Measurements from ENCODE around the gene NT5C1A. TPM values are rescaled to one million over a fixed set of nuclear protein-coding genes. Genes with fewer than 3 reads are reported as not detected.

The NT5C1A gene
- total RNA-seq, 1 donor from 2014 or later, result 1.1 TPM

DNA sequence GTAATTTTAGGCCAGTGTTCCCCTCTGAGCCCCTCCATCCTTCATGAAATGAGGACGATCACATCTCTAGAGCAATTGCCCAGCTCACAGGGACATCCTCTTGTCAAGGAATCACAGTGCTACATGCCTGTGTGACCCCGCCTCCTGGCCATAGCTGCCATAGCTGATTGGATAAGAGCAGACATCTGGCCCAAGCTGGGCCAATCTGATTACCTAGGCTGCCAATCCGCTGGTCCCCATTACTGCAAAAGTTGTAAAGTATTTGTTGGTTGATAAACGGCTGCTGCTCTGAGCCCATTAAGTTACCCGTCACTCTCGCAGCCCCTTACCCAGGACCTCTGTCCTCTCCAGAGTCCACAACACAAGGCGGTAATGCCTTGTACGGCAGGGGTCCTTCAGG lies 8.3 kb downstream of the NT5C1A start:
- intact Hi-C loops (cut with micrococcal nuclease), result no loop called here

DNA sequence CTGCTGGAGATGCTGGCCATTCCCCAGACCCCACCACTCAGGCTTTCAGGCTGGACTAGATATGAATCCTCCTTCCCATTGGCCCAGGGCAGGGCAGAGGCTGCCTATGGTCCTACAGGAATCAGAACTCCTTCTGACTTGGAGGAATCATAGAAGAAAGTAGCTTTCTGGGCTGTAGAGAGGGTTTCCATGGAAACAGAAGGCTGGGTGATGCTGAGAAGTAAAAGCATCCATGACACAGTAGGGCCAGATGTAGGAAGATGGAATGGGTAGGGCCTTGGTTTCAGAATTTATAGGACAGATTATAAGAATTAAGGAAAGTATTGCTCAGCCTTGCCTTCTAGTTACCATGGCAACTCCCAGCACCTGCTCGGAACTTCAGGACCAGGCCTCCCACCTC lies 9.0 kb downstream of the NT5C1A start:
- intact Hi-C loops (cut with micrococcal nuclease), result no loop called here

- intact Hi-C loops (cut with micrococcal nuclease), result no loop called here
These were observed 12.4 kb downstream of the NT5C1A start for GRCh38 chr1:39659538-39659937.

DNA sequence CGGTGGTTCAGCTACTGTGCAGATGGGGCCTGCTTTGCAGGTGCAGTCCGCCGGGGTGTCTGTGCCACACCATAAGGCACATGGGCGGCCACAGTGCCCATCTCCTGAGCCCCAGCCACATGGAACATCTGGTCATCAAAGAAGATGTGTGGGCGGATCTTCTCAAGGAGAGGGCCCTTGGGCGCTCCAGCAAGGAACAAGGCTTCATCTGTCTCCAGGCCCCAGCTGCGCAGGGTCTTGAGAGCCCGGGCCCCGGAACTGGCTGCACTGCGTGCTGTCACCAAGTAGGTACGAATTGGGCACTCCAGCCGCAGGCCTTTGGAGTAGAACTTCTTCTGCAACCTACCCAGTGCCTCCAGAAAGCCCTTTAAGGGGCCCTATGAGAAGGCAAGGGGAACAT lies 12.8 kb downstream of the NT5C1A start:
- intact Hi-C loops (cut with micrococcal nuclease), result no loop called here

DNA sequence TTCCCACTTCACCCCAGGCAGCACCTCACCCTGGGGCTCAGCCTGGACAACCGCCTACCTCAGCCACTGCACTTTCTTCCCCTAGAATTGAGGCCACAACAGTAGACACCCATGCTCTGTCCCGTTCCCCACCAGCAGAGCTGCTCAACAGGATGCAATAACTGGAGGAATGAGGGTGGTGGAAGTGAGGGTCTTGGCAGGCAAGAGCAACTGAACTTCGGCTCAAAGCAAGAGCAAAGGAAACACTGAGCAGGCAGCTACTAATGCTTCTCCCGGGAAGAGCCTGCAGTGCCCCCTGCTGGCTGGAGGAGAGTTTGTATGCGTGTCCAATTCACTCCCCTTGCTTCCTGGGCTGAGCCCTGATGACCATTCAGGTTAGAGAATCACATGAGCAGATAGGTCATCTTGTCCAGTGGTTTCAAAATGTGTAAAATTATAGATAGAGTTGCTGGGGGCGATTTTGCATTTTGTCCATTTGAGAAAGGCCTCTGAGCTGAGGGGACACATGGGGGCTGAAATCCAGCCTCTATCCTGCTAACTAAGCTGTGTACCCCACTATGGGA lies 13.9 kb downstream of the NT5C1A start:
- intact Hi-C loops (cut with micrococcal nuclease), result loop anchor here (1.0 kb wide), 2 partner anchors 52 to 62 kb away; no protein-coding TSS in a partner anchor

DNA sequence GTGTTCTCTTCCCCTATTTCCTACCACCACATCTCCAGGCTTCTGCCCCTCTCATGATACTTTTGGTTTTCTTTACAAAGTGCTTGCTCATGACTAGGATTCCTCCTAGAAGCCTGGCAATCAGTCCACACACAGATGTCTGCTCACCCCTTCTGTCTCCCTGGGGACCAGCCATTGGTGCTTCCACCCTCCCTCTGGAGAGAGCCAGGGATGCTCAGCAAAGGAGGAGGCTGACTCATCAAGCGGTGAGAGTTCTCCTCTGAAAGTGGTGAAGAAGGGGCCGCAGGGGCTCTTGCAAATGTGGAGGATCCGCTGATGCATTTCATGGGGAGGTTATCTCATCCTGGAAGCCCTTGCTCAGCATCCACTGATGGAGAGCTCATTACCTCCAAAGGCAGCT lies 14.5 kb downstream of the NT5C1A start:
- intact Hi-C loops (cut with micrococcal nuclease), result no loop called here

GRCh38 chr1:39656391-39656790 lies 15.5 kb downstream of the NT5C1A start:
- intact Hi-C loops (cut with micrococcal nuclease), result no loop called here

- intact Hi-C loops (cut with micrococcal nuclease), result no loop called here
These were observed 16.2 kb downstream of the NT5C1A start for GRCh38 chr1:39655578-39656268.

DNA sequence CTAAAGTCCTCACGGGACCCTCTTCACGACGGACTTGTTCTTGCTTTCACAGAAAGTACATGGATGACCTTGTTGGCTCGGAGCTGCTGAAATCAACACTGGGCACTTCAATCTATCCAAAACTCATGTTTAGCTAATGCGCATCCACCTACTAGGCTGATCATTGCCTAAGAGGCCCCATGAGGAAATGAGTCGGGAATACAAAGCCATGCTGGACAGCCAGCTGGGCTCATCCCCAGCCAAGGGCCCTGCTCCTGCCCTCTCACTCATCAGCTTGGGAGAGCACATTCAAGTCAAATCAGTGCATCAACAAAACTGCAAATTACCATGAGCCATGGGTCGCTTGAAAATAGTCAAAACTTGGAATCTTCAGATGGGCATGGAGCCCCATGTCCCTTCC lies 17.6 kb downstream of the NT5C1A start:
- intact Hi-C loops (cut with micrococcal nuclease), result no loop called here

DNA sequence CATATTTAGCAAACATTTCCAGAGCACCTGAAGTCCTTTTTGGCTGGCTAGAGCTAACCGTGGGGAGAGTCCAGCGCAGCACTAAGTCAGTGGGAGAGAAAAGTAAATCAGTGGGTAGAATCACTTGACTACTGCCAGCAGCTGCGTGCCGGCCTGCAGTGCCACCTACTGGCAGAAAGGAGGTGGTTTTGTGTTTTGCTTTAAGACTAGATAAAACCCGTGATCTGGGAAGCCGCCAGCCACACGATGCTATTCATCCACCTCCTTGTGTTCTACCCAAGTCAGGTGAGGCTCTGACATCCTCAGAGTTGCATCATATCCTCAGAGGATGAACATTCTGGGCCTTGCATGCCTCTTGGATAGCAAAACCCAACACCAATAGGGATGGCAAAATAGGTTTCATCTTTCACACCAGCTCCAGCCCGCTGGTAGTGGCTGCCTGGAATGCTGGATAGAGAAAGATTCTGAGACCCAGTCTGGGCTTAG lies 18.3 kb downstream of the NT5C1A start:
- intact Hi-C loops (cut with micrococcal nuclease), result loop anchor here (1.0 to 2.0 kb wide), 9 partner anchors 14 to 555 kb away; partner anchors contain the start of genes BMP8A, HEYL, HPCAL4 and NT5C1A

DNA sequence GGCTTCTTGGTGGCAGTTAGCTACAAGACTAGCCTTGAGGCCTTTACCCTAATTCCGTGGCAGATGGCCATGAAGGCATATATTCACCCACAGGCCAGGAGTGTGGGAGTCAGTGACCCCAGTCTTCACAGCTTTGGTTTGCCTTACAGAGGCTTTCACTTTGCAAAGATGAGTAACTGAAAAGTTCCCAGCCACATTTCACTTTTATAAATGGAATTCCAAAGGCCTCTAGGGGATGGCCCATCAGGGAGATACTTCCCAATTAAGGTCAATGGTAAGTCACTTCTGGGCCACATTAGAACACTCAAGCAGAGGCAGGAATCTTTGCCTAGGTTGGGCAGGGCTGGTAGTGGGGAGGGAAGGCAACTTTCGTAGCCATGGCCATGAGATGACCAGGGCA lies 19.4 kb downstream of the NT5C1A start:
- intact Hi-C loops (cut with micrococcal nuclease), result loop anchor here (2.0 kb wide), 2 partner anchors 20 to 78 kb away; partner anchors contain the start of gene NT5C1A

DNA sequence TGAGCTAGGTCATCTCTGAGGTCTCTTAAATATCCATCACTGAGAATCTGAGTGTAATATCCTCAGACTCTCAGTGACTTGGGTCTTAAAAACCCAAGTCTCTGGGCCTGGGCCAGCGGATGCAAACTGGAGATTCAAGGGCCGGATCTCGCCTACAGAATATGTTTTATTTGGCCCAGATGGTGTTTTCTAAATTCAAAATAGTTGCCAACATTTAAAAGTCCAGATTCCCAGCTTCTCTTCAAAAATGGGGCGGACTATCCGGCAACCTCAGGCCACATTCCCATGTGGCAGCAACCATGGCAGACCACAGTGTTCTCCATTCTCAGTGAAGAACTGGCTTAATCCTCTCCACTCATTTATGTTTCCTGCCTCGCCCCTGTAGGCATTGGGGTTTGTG lies 19.8 kb downstream of the NT5C1A start:
- intact Hi-C loops (cut with micrococcal nuclease), result loop anchor here (2.0 kb wide), 2 partner anchors 21 to 77 kb away; partner anchors contain the start of gene NT5C1A

GRCh38 chr1:39650431-39650830 lies 21.5 kb downstream of the NT5C1A start:
- intact Hi-C loops (cut with micrococcal nuclease), result no loop called here

DNA sequence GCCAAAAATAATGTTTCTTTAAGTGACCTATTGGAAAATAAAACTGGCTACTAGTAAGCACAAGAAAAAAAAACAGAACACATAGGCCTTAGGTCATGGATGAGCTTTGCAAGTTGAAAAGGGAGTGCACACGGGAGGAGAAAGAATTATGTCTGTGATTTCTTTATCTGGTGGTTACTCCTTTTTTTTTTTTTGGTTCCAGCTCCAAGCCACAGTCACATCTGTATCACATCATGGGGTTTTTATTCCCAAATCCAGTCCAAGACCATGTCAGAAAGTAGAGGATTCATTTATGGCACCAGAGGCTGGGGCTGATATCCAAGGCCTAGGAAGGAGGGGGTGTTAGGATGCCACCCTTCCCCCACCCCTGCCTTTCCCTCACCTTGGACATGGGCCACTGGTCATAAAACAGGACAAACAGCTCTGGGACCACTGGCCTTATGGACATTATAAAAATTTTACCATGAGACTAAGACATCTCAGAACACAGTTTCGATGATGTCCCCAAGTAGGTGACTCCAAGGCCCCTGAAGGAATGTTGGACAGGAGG lies 22.2 kb downstream of the NT5C1A start:
- intact Hi-C loops (cut with micrococcal nuclease), result no loop called here

GRCh38 chr1:39648496-39648895 lies 23.4 kb downstream of the NT5C1A start:
- intact Hi-C loops (cut with micrococcal nuclease), result no loop called here

- intact Hi-C loops (cut with micrococcal nuclease), result no loop called here
These were observed 24.7 kb downstream of the NT5C1A start for GRCh38 chr1:39647247-39647646.

- intact Hi-C loops (cut with micrococcal nuclease), result no loop called here
These were observed 25.4 kb downstream of the NT5C1A start for GRCh38 chr1:39646232-39647081.

DNA sequence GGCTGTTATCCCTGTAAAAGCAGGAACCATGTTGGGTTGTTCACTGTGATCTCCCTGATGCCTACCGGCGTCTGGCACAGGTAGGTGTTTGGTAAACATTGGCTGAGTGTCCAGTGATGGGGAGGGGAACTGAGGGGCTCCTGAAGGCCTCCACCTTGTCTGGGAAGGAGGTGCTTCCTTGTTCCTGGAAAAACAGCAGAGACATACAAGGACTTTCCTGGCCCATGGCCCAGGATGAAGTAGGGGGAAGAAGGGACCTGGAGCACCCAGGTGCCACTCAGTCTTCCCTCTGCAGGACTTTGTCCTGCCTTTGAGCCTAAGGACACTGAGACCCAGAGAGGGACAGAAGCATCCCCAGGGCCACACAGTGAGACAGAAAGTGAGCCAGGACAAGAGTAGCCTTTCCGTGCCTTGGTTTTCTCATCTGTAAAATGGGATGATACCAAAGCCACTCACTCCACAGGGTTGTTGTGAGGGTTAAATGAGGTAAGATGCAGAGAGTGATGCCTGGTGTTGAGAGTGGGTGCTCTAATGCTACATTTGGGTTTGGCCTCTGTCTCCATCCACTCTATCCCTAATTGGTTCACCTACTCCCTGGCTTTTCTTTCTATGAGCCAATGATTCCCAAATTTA lies 26.4 kb downstream of the NT5C1A start:
- intact Hi-C loops (cut with micrococcal nuclease), result no loop called here

- intact Hi-C loops (cut with micrococcal nuclease), result no loop called here
These were observed 28.2 kb downstream of the NT5C1A start for GRCh38 chr1:39643705-39644104.

- intact Hi-C loops (cut with micrococcal nuclease), result no loop called here
These were observed 29.1 kb downstream of the NT5C1A start for GRCh38 chr1:39642796-39643195.

- intact Hi-C loops (cut with micrococcal nuclease), result no loop called here
These were observed 31.0 kb downstream of the NT5C1A start for GRCh38 chr1:39640861-39641260.

Data from T-helper 1 cell treated with Interleukin-12 subunit alpha and Interleukin-12 subunit beta and Interleukin-4 antibody, amounts not matched to agents 30 ng/mL and 1 ng/mL, for 36 hours (primary cell).